Left ventricle myocardium superior (tissue), 1 donor: ENCODE data around the gene GATAD2B. TPM values are rescaled to one million over a fixed set of nuclear protein-coding genes. Genes with fewer than 3 reads are reported as not detected.

Experiments
- microRNA-seq: library from miRNA; unstranded; fragments of <30 nt; microRNA quantifications from one replicate; pipeline ENCODE4 v1.2.0, GENCODE V29; 2020; ENCODE audit warnings: borderline number of aligned reads
- total RNA-seq: library from RNA; stranded (reverse); fragmentation: NEBNext Ultra II Directional; extraction: Animal tissue kit (Norgen Biotek cat#: 25700); gene quantifications from one replicate; pipeline ENCODE4 v1.2.1, GENCODE V29; 2021
- donor health status: DM: no; HTN: yes; CAD: no; lungs with severe emphysema.

The GATAD2B gene
- total RNA-seq, 1 donor from 2014 or later = 34.6 TPM

Small RNA genes lying within 50 kb of the gene (microRNA-seq; reads per million reads assigned to microRNA genes)
- gene MIR6737 = not detected

Other genes with a start within 250 kb of the GATAD2B start
- 10.5 TPM for gene NPR1, start 244.3 kb downstream of the GATAD2B start, total RNA-seq
- gene INTS3, start 194.9 kb downstream of the GATAD2B start, total RNA-seq = 35.5 TPM
- 9.8 TPM for gene SLC27A3, start 147.6 kb downstream of the GATAD2B start, total RNA-seq
- gene DENND4B, start 23.7 kb upstream of the GATAD2B start, total RNA-seq = 51.7 TPM
- 21.2 TPM for gene CRTC2, start 35.6 kb upstream of the GATAD2B start, total RNA-seq
- 45.8 TPM for gene SLC39A1, start 40.6 kb upstream of the GATAD2B start, total RNA-seq
- 5.0 TPM for gene CREB3L4, start 44.9 kb upstream of the GATAD2B start, total RNA-seq
- 80.7 TPM for gene JTB, start 54.7 kb upstream of the GATAD2B start, total RNA-seq
- gene RAB13, start 63.4 kb upstream of the GATAD2B start, total RNA-seq = 55.1 TPM
- gene RPS27, start 67.8 kb upstream of the GATAD2B start, total RNA-seq = 917 TPM
- gene NUP210L, start 232.1 kb upstream of the GATAD2B start, total RNA-seq = 0.27 TPM